Astrocyte of the cerebellum (primary cell): ENCODE measurements around the gene OSR1.

Source experiments
- DNase-seq: peaks from one replicate; pipeline ENCODE4 v3.0.0-alpha.2; 2011; ENCODE audit warnings: low read depth
- H3K4me3 ChIP-seq: 2 replicates; pipeline ENCODE4 v1.5.1; 2011; ENCODE audit warnings: mild to moderate bottlenecking, low read depth, low read length, moderate library complexity
- in situ Hi-C: cut with HindIII; loops from 2 replicates; pipeline ENCODE4 v1.10.0; 2017; ENCODE audit warnings: low sequenced_read_pairs
- TF ChIP-seq, protein P1 (sequence below): IDR thresholded peaks from 2 replicates; pipeline ENCODE4 v1.5.1; 2012; ENCODE audit warnings: low read length, low read depth, moderate library complexity, mild to moderate bottlenecking; ENCODE audit errors: missing control alignments

OSR1 gene

DNA sequence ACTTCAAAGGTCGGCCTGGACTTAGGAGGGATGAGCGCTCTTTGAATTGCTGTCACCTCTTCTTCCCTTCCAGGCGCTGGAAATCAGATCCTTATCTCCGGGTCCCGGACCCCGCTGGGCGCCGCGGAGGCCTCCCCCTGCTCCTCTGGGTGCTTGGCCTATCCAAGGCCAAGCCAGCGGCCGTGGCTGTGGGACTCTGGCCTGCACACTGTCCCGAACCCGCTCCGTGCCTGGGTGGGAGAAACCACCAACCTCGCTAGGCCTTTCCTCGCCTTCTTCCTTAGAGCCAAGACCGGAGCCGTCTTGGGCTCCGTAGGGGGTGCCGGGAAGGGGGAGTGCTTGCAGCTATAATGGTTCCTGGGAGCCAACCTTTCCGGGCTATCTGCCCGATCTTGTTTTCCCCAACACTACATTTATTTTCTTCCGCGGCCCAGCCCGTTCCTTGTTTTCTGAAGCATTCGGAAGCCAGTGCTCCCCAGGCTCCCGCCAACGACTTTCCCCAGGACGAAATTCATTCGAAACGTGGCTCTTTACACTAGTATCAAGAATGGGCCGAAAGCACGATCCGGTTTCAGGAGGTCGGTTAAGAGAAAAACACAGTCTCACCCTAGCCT is 2.4 kb downstream of the OSR1 start:
- DNase-seq: no peak
- in situ Hi-C loops: loop anchor here (25.0 kb wide), 3 partner anchors 306 to 619 kb away; no protein-coding TSS in a partner anchor
- peak overlapping the region; percentile 65 for H3K4me3 ChIP-seq
- TF ChIP-seq, protein P1, sequence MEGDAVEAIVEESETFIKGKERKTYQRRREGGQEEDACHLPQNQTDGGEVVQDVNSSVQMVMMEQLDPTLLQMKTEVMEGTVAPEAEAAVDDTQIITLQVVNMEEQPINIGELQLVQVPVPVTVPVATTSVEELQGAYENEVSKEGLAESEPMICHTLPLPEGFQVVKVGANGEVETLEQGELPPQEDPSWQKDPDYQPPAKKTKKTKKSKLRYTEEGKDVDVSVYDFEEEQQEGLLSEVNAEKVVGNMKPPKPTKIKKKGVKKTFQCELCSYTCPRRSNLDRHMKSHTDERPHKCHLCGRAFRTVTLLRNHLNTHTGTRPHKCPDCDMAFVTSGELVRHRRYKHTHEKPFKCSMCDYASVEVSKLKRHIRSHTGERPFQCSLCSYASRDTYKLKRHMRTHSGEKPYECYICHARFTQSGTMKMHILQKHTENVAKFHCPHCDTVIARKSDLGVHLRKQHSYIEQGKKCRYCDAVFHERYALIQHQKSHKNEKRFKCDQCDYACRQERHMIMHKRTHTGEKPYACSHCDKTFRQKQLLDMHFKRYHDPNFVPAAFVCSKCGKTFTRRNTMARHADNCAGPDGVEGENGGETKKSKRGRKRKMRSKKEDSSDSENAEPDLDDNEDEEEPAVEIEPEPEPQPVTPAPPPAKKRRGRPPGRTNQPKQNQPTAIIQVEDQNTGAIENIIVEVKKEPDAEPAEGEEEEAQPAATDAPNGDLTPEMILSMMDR: no peak

DNA sequence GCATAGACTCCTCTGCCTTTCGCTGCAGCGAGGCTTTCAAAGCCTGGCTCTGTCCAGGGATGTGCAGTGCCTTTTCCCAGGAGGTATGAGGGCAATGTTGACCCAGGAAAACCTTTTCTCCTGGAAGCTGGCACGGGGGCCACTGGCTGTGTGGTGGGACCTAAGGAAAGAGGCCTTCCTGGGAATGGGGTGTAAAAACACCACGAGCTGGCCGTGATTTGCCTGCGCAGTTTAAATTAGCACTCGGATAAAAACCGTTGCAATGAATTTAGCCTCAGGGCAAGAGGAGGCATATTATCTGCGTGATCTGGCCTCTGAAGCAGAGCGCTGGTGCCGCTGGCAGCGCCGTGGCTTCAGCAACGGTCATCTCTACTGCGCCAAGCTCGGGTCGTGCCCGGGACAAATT is 3.0 kb downstream of the OSR1 start:
- DNase-seq: no peak
- TF ChIP-seq, protein P1: no peak
- in situ Hi-C loops: loop anchor here (25.0 kb wide), 3 partner anchors 307 to 618 kb away; no protein-coding TSS in a partner anchor
- H3K4me3 ChIP-seq: no peak overlapping the region

DNA sequence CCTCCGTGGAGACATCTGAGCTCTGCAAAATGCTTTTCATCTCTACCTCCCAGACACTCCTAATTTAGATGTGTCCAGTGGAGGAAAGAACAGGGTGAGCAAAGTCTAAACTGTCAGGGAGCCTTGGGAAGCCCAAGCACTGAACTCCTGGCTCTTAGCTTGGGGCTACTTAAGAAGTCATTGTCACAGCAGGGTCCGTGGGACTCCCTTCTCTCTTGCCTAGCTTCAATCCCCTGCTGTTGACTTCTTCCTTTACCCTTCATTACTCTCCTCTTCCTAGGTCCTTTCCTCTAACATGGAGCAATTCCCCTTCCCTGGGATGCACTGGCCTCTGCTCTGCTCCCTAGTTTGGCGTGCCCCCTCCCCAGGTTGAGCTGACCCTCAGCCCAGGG is 3.4 kb downstream of the OSR1 start:
- DNase-seq: no peak
- H3K4me3 ChIP-seq: no peak overlapping the region
- in situ Hi-C loops: loop anchor here (25.0 kb wide), 3 partner anchors 307 to 618 kb away; no protein-coding TSS in a partner anchor
- TF ChIP-seq, protein P1: no peak

DNA sequence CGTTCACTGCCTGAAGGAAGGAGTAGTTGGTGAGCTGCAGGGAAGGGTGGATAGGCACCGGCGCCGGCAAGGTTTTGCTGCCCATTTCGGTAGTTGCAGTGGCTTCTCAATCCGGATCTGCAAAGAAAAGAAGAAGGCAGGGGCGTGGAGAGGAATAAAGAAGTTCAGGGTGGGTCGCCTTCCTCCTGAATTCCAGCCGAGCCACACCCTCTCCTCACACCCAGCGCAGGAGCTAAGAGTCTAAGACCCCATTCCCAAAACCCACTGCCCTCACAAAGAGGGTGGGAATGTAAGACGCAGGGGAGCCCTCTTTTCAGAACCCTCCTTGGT is 4.7 kb downstream of the OSR1 start:
- no peak for DNase-seq
- TF ChIP-seq, protein P1: no peak
- in situ Hi-C loops: loop anchor here (25.0 kb wide), 3 partner anchors 309 to 616 kb away; no protein-coding TSS in a partner anchor

DNA sequence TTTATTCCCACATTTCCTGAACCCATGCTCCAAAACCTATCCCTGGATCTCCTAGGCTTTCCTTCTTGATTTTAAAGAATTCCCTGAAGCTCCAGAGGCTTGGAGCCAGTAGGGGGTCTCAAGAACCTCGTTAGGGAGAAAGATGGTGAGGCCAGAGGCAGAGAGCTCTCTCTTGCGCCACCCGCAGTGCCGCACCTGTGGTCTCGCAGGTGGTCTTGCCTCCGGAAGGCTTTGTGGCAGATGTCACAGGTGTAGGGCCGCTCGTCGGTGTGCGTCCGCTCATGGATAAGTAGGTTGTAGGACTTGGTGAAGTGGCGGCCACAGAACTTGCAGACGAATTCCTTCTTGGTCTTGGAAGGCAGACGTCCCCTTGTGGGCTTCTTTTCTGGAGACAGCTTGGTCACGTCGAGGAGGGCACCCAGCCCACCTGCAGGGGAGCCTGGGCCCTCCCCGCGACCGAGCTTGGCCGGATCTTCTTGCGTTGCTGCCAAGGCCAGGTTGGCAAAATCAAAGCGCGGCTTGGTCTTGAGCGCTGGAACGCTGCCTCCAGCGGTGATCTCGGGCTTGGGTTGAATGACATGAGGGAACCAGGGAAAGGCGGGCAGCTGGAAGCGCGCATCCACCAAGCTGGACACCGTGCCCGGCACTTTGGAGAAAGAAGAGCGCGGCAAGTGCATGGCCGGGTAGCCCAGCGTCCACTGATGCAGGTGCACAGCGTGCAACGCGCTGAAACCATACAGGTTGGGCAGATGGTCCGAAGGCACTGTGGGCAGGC is 5.3 kb downstream of the OSR1 start:
- TF ChIP-seq, protein P1: no peak
- DNase-seq: no peak
- H3K4me3 ChIP-seq: no peak overlapping the region
- in situ Hi-C loops: loop anchor here (25.0 kb wide), 3 partner anchors 309 to 616 kb away; no protein-coding TSS in a partner anchor

More for the DNA sequence above, 4.7 kb downstream of the OSR1 start:
- H3K4me3 ChIP-seq: no peak overlapping the region

DNA sequence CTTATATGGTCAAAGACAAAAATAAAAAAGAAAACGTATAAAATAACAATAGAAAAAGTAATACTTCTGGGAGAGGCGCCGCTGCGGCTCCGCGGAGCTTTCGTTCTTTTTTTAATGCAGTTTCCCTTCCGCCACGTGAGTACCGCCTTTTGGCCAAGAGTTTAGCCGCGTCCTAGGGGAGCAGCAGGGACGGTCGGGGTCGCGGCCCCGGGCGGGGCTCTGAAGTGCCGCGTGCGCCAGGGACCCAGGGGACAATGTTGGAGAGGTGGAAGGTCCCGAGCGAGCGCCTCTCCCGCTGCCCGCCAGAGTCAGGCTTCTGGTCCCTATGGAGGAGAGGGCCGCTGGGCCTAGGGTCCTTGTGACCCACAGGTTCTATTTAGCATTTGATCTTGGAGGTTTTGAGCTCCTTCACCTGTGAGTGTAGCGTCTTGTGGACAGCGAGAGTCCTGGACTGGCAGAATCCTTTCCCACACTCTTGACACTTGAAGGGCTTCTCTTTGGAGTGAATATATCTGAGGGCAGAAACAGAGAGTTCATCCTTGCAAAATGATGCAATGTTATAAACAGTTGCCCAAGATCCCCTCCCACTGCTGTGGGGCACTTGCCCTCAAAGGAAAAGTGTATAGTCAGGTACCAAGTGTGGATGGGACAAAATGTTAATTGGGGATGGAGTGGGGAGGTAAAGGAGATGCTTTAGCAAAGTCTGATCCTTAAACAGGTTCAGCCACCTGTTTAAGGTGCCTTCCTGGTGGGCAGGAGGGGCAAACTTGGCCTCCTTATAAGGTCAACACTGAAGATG is 6.3 kb downstream of the OSR1 start:
- in situ Hi-C loops: loop anchor here (25.0 kb wide), 3 partner anchors 310 to 615 kb away; no protein-coding TSS in a partner anchor
- no peak for DNase-seq
- TF ChIP-seq, protein P1: no peak
- no peak overlapping the region for H3K4me3 ChIP-seq
